ENCODE data around the gene MLKL.

DNA sequence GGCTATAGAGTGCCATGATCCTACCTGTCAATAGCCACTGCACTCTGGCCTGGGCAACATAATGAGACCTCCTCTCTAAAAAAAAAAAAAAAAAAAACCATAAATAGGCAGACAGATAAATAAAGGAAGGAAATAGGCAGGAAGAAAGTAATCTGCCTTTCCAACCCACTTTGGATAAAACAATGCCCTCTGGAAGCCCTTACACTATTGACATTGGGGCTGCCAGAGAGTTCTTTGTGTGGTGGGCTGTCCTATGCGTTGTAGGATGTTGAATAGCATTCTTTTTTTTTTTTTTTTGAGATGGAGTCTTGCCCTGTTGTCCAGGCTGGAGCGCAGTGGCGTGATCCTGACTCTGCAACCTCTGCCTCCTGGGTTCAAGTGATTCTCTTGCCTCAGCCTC is 26.8 kb downstream of the MLKL start:
- TF ChIP-seq, protein P1, sequence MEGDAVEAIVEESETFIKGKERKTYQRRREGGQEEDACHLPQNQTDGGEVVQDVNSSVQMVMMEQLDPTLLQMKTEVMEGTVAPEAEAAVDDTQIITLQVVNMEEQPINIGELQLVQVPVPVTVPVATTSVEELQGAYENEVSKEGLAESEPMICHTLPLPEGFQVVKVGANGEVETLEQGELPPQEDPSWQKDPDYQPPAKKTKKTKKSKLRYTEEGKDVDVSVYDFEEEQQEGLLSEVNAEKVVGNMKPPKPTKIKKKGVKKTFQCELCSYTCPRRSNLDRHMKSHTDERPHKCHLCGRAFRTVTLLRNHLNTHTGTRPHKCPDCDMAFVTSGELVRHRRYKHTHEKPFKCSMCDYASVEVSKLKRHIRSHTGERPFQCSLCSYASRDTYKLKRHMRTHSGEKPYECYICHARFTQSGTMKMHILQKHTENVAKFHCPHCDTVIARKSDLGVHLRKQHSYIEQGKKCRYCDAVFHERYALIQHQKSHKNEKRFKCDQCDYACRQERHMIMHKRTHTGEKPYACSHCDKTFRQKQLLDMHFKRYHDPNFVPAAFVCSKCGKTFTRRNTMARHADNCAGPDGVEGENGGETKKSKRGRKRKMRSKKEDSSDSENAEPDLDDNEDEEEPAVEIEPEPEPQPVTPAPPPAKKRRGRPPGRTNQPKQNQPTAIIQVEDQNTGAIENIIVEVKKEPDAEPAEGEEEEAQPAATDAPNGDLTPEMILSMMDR (IDR thresholded peaks at IDR 0.05; ENCODE audit: low read length) = no peak
- no peak for TF ChIP-seq EZH2 (IDR thresholded peaks at IDR 0.05; ENCODE audit: borderline replicate concordance, low read length)

All from OCI-LY1 (cell line).